HepG2 (cell line): Measurements from ENCODE around the gene ANKHD1. TPM values are rescaled to one million over a fixed set of nuclear protein-coding genes. Genes with fewer than 3 reads are reported as not detected.

ENCODE experiments used
- ADNP ChIP-seq: sonication (generic); formaldehyde crosslinking; IDR thresholded peaks from 2 replicates; pipeline ENCODE4 v1.4.0; 2020; ENCODE audit warnings: missing genetic modification reagents
- BORCS8-MEF2B ChIP-seq: sonication (generic); formaldehyde crosslinking; IDR thresholded peaks from 2 replicates; pipeline ENCODE4 v1.8.0; 2022; ENCODE audit warnings: mild to moderate bottlenecking, missing genetic modification reagents
- CBX1 ChIP-seq: IDR thresholded peaks from one replicate; pipeline ENCODE4 v1.6.1; 2016; ENCODE audit warnings: antibody characterized with exemption, low read depth
- DRAP1 ChIP-seq: IDR thresholded peaks from 2 replicates; pipeline ENCODE4 v1.6.1; 2016; ENCODE audit warnings: missing genetic modification reagents, missing compliant biosample characterization
- ELF1 ChIP-seq: sonication (generic); formaldehyde crosslinking; IDR thresholded peaks from 2 replicates; pipeline ENCODE4 v1.4.0; 2020; ENCODE audit warnings: missing genetic modification reagents
- GTF3A ChIP-seq: sonication (generic); formaldehyde crosslinking; conservative IDR thresholded peaks from 2 replicates; pipeline ENCODE4 v1.4.0; 2020; ENCODE audit warnings: mild to moderate bottlenecking, missing genetic modification reagents
- HNF1A ChIP-seq, 2 experiments: sonication (generic) in 1 of 2; formaldehyde crosslinking in 1 of 2; IDR thresholded peaks; 2 replicates each; pipeline versions ENCODE4 v1.4.0 to v1.6.1; 2016 to 2020; ENCODE audit warnings: borderline replicate concordance in 1 of 2, low read depth in 1 of 2, mild to moderate bottlenecking in 1 of 2, missing genetic modification reagents in 1 of 2
- KLF11 ChIP-seq: IDR thresholded peaks from 2 replicates; pipeline ENCODE4 v1.6.1; 2016; ENCODE audit warnings: missing compliant biosample characterization
- KLF13 ChIP-seq: sonication (generic); formaldehyde crosslinking; IDR thresholded peaks from 2 replicates; pipeline ENCODE4 v1.4.0; 2020; ENCODE audit warnings: mild to moderate bottlenecking, missing genetic modification reagents
- MIXL1 ChIP-seq: IDR thresholded peaks from 2 replicates; pipeline ENCODE4 v1.6.1; 2016
- MXD4 ChIP-seq: IDR thresholded peaks from 2 replicates; pipeline ENCODE4 v1.6.1; 2016; ENCODE audit warnings: mild to moderate bottlenecking, missing biosample characterization, missing genetic modification reagents
- NFKB2 ChIP-seq: sonication (generic); formaldehyde crosslinking; IDR thresholded peaks from 2 replicates; pipeline ENCODE4 v1.4.0; 2020; ENCODE audit warnings: missing genetic modification reagents, borderline replicate concordance
- NFKBIZ ChIP-seq: IDR thresholded peaks from 2 replicates; pipeline ENCODE4 v1.6.1; 2018; ENCODE audit warnings: missing genetic modification reagents, missing compliant biosample characterization
- NONO ChIP-seq, 2 experiments: fragments of 450-650 bp in 1 of 2; sonication (generic) in 1 of 2; formaldehyde crosslinking in 1 of 2; IDR thresholded peaks in 1 of 2; conservative IDR thresholded peaks in 1 of 2; 2 replicates each; pipeline versions ENCODE4 v1.6.1 to v1.8.0; 2017 to 2022; ENCODE audit warnings: mild to moderate bottlenecking in 1 of 2, missing genetic modification reagents in 1 of 2, moderate library complexity in 1 of 2
- ZFP37 ChIP-seq: sonication (generic); formaldehyde crosslinking; IDR thresholded peaks from 2 replicates; pipeline ENCODE4 v1.4.0; 2020; ENCODE audit warnings: missing genetic modification reagents, borderline replicate concordance
- ZNF136 ChIP-seq: sonication (generic); formaldehyde crosslinking; IDR thresholded peaks from 2 replicates; pipeline ENCODE4 v1.8.1; 2022; ENCODE audit warnings: low read depth, mild to moderate bottlenecking, moderate library complexity, missing genetic modification reagents
- ZNF33B ChIP-seq: sonication (generic); formaldehyde crosslinking; IDR thresholded peaks from 2 replicates; pipeline ENCODE4 v1.5.1; 2020; ENCODE audit warnings: mild to moderate bottlenecking, missing genetic modification reagents
- ZNF441 ChIP-seq: sonication (generic); formaldehyde crosslinking; IDR thresholded peaks from 2 replicates; pipeline ENCODE4 v1.7.0; 2021; ENCODE audit warnings: missing genetic modification reagents, borderline replicate concordance
- ZNF510 ChIP-seq: sonication (generic); formaldehyde crosslinking; IDR thresholded peaks from 2 replicates; pipeline ENCODE4 v1.4.0; 2020; ENCODE audit warnings: low read depth, mild to moderate bottlenecking, missing genetic modification reagents
- ZNF564 ChIP-seq: sonication (generic); formaldehyde crosslinking; IDR thresholded peaks from 2 replicates; pipeline ENCODE4 v1.8.1; 2023; ENCODE audit warnings: mild to moderate bottlenecking, missing genetic modification reagents
- ZNF672 ChIP-seq: sonication (generic); formaldehyde crosslinking; IDR thresholded peaks from 2 replicates; pipeline ENCODE4 v1.8.1; 2022; ENCODE audit warnings: missing genetic modification reagents
- ZNF780A ChIP-seq: sonication (generic); formaldehyde crosslinking; IDR thresholded peaks from 2 replicates; pipeline ENCODE4 v1.8.0; 2022; ENCODE audit warnings: mild to moderate bottlenecking, missing genetic modification reagents, moderate library complexity
- ZNF841 ChIP-seq: sonication (generic); formaldehyde crosslinking; IDR thresholded peaks from 2 replicates; pipeline ENCODE4 v1.8.1; 2023; ENCODE audit warnings: missing genetic modification reagents, borderline replicate concordance
- ZSCAN20 ChIP-seq: sonication (generic); formaldehyde crosslinking; IDR thresholded peaks from 2 replicates; pipeline ENCODE4 v1.4.0; 2020; ENCODE audit warnings: missing genetic modification reagents, mild to moderate bottlenecking, borderline replicate concordance
- polyA plus RNA-seq, 8 experiments: library from polyadenylated mRNA; depleted of rRNA in 3 of 8; stranded (reverse) in 7 of 8; unstranded in 1 of 8; fragments of >200 nt; fragmentation: Illumina TruSeq in 4 of 8; extraction: Trizol in 4 of 8; gene quantifications; 2 replicates each; pipeline versions ENCODE4 v1.2.1 to v1.2.3, GENCODE V29; 2011 to 2016; ENCODE audit warnings: low read depth in 4 of 8, missing spikeins in 1 of 8, mixed read lengths in 1 of 8; ENCODE audit not compliant: insufficient read depth in 1 of 8
- total RNA-seq, 5 experiments: library from RNA; depleted of rRNA; stranded (reverse); fragments of >200 nt; fragmentation: Illumina TruSeq; extraction: Trizol; gene quantifications; 2 replicates each; pipeline ENCODE4 v1.2.3, GENCODE V29; 2016; ENCODE audit warnings: low read depth in 1 of 5
- TF ChIP-seq, protein P1 (sequence below), 2 experiments: sonication (generic) in 1 of 2; formaldehyde crosslinking in 1 of 2; IDR thresholded peaks; 2 replicates each; pipeline versions ENCODE4 v1.4.0 to v1.6.1; 2018 to 2020; ENCODE audit warnings: missing genetic modification reagents in 2 of 2, borderline replicate concordance in 1 of 2, low read depth in 1 of 2, mild to moderate bottlenecking in 1 of 2, missing biosample characterization in 1 of 2

The ANKHD1 gene
- total and polyA plus RNA-seq, 2 of the 13 experiments (the other 11 are each of a cell fraction or from before 2014, with no cell fraction given), result 69.9 to 82.0 TPM

- no peak for TF ChIP-seq HNF1A (IDR thresholded peaks at IDR 0.05; ENCODE audit: low read depth)
- no peak for TF ChIP-seq HNF1A (CRISPR knock-in tag; IDR thresholded peaks at IDR 0.05; ENCODE audit: borderline replicate concordance)
- no peak for TF ChIP-seq ZFP37 (CRISPR knock-in tag)
- TF ChIP-seq MXD4 (CRISPR knock-in tag), result no peak
- TF ChIP-seq ZSCAN20 (CRISPR knock-in tag), result no peak
- TF ChIP-seq ZNF672 (CRISPR knock-in tag), result no peak
- TF ChIP-seq NFKB2 (CRISPR knock-in tag), result peak; percentile 58; the same call in 1 of the 2 replicates
- TF ChIP-seq ZNF780A (CRISPR knock-in tag), result no peak
- no peak for TF ChIP-seq NFKBIZ (CRISPR knock-in tag)
- TF ChIP-seq DRAP1 (CRISPR knock-in tag), result 0 out of 2 replicates have a peak, but pooled peaks have one; percentile 49
- TF ChIP-seq KLF13 (CRISPR knock-in tag), result no peak
- TF ChIP-seq GTF3A (CRISPR knock-in tag), result peak; percentile 92
- TF ChIP-seq ZNF510, result peak; percentile 88
- TF ChIP-seq ELF1 (CRISPR knock-in tag), result no peak
- no peak for TF ChIP-seq MIXL1 (CRISPR knock-in tag)
- TF ChIP-seq, protein P1, sequence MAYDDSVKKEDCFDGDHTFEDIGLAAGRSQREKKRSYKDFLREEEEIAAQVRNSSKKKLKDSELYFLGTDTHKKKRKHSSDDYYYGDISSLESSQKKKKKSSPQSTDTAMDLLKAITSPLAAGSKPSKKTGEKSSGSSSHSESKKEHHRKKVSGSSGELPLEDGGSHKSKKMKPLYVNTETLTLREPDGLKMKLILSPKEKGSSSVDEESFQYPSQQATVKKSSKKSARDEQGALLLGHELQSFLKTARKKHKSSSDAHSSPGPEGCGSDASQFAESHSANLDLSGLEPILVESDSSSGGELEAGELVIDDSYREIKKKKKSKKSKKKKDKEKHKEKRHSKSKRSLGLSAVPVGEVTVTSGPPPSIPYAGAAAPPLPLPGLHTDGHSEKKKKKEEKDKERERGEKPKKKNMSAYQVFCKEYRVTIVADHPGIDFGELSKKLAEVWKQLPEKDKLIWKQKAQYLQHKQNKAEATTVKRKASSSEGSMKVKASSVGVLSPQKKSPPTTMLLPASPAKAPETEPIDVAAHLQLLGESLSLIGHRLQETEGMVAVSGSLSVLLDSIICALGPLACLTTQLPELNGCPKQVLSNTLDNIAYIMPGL (CRISPR knock-in tag; IDR thresholded peaks at IDR 0.05; ENCODE audit: borderline replicate concordance in 1 of 2, low read depth in 1 of 2), result peak; percentile 93 to 95
- TF ChIP-seq NONO (IDR thresholded peaks at IDR 0.05), result no peak
- peak; percentile 76 for TF ChIP-seq NONO (CRISPR knock-in tag; conservative IDR thresholded peaks at IDR 0.05)
- TF ChIP-seq BORCS8-MEF2B, result peak; percentile 58; the same call in 1 of the 2 replicates
- TF ChIP-seq CBX1, result peak; percentile 31
- no peak for TF ChIP-seq ZNF841
- TF ChIP-seq ZNF33B (CRISPR knock-in tag), result no peak
- TF ChIP-seq ZNF564 (CRISPR knock-in tag), result no peak
- no peak for TF ChIP-seq ZNF441 (CRISPR knock-in tag)
- no peak for TF ChIP-seq ADNP
- TF ChIP-seq KLF11 (CRISPR knock-in tag), result no peak
- no peak for TF ChIP-seq ZNF136 (CRISPR knock-in tag)
These were observed 38.6 kb upstream of the ANKHD1 start (continued) for GRCh38 chr5:140362875-140363630.
